Keratinocyte (primary cell): ENCODE measurements around the gene NPPC. TPM values are rescaled to one million over a fixed set of nuclear protein-coding genes. Genes with fewer than 3 reads are reported as not detected.

Experiments
- DNase-seq: peaks from one replicate; pipeline ENCODE4 v3.0.0-alpha.2; 2011; ENCODE audit warnings: low read depth, missing footprints, low spot score
- FAIRE-seq: peaks from 2 replicates; lab custom pipeline; 2011; peaks lifted over from hg19 to GRCh38; lab: Jason Lieb, UNC
- H2AFZ ChIP-seq: 2 replicates; pipeline ENCODE4 v1.6.0; 2012; ENCODE audit warnings: low read length, control low read depth, inconsistent platforms; ENCODE audit not compliant: control insufficient read depth
- H3K27ac ChIP-seq: 2 replicates; pipeline ENCODE4 v1.5.1; 2011; ENCODE audit warnings: low read length; ENCODE audit not compliant: control insufficient read depth, insufficient read depth
- H3K27me3 ChIP-seq: 3 replicates; pipeline ENCODE4 v1.6.0; 2011; ENCODE audit warnings: low read length; ENCODE audit not compliant: control insufficient read depth, insufficient read depth; ENCODE audit errors: extremely low read depth
- H3K36me3 ChIP-seq, 2 experiments: 2 replicates in 1 of 2; 3 replicates in 1 of 2; pipeline ENCODE4 v1.5.1; 2011; ENCODE audit warnings: low read length in 2 of 2, mild to moderate bottlenecking in 1 of 2; ENCODE audit not compliant: control insufficient read depth in 2 of 2, insufficient read depth in 2 of 2; ENCODE audit errors: extremely low read depth in 1 of 2
- H3K4me1 ChIP-seq: 3 replicates; pipeline ENCODE4 v1.5.1; 2011; ENCODE audit warnings: low read length; ENCODE audit not compliant: control insufficient read depth, insufficient read depth; ENCODE audit errors: extremely low read depth
- H3K4me2 ChIP-seq: 3 replicates; pipeline ENCODE4 v1.6.0; 2011; ENCODE audit warnings: low read depth, low read length; ENCODE audit not compliant: control insufficient read depth, insufficient read depth; ENCODE audit errors: extremely low read depth
- H3K4me3 ChIP-seq, 3 experiments: fragments of 200-600 bp in 1 of 3; sonication (generic) in 1 of 3; 2 replicates in 2 of 3; 3 replicates in 1 of 3; pipeline ENCODE4 v1.5.1; 2011 to 2016; ENCODE audit warnings: low read length in 3 of 3, mild to moderate bottlenecking in 3 of 3, control low read depth in 2 of 3, inconsistent platforms in 1 of 3, low read depth in 1 of 3, mixed read lengths in 1 of 3, mixed run types in 1 of 3, moderate library complexity in 1 of 3; ENCODE audit not compliant: control insufficient read depth in 2 of 3, insufficient read depth in 2 of 3; ENCODE audit errors: extremely low read depth in 1 of 3
- H3K79me2 ChIP-seq: 2 replicates; pipeline ENCODE4 v1.6.0; 2012; ENCODE audit warnings: low read length; ENCODE audit not compliant: control insufficient read depth, insufficient read depth
- H3K9ac ChIP-seq: 3 replicates; pipeline ENCODE4 v1.6.0; 2011; ENCODE audit warnings: low read length; ENCODE audit not compliant: control insufficient read depth, insufficient read depth; ENCODE audit errors: extremely low read depth
- H3K9me1 ChIP-seq: 3 replicates; pipeline ENCODE4 v1.6.0; 2011; ENCODE audit warnings: low read length; ENCODE audit not compliant: control insufficient read depth, insufficient read depth; ENCODE audit errors: extremely low read depth
- H3K9me3 ChIP-seq: 2 replicates; pipeline ENCODE4 v1.5.1; 2012; ENCODE audit warnings: low read depth, low read length; ENCODE audit not compliant: control insufficient read depth
- H4K20me1 ChIP-seq: 3 replicates; pipeline ENCODE4 v1.6.0; 2011; ENCODE audit warnings: low read length; ENCODE audit not compliant: control insufficient read depth, insufficient read depth; ENCODE audit errors: extremely low read depth
- EZH2 ChIP-seq: IDR thresholded peaks from one replicate; pipeline ENCODE4 v1.6.1; 2012; ENCODE audit warnings: inconsistent platforms, mild to moderate bottlenecking, low read length, moderate library complexity
- dilution Hi-C: fragments of 300-500 bp; cut with MboI; formaldehyde crosslinking; loops from one replicate; pipeline ENCODE4 v1.7.0; 2020; ENCODE audit warnings: low sequenced_read_pairs; ENCODE audit not compliant: extremely low pct_ligation_motif_present
- polyA plus RNA-seq, 5 experiments: library from polyadenylated mRNA; depleted of rRNA in 3 of 5; stranded (reverse) in 3 of 5; stranded (forward) in 1 of 5; unstranded in 1 of 5; fragments of >200 nt; gene quantifications; 1 replicate in 1 of 5; 2 replicates in 3 of 5; 3 replicates in 1 of 5; pipeline versions ENCODE4 v1.2.1 to v1.2.3, GENCODE V29; 2011 to 2012; ENCODE audit warnings: missing spikeins in 2 of 5, low read depth in 1 of 5, low replicate concordance in 1 of 5
- TF ChIP-seq, protein P1 (sequence below), 3 experiments: IDR thresholded peaks in 1 of 3; conservative IDR thresholded peaks in 1 of 3; optimal IDR thresholded peaks in 1 of 3; 2 replicates in 2 of 3; 3 replicates in 1 of 3; pipeline versions ENCODE3 to v1.5.1; 2011; ENCODE audit warnings: low read length in 3 of 3, mild to moderate bottlenecking in 3 of 3, moderate library complexity in 2 of 3, control low read depth in 1 of 3, inconsistent platforms in 1 of 3; ENCODE audit not compliant: insufficient read depth in 2 of 3; ENCODE audit errors: extremely low read depth in 1 of 3

NPPC gene
- polyA plus RNA-seq, 1 donor (not counting 4 experiments of a cell fraction or from before 2014, with no cell fraction given): not detected

DNA sequence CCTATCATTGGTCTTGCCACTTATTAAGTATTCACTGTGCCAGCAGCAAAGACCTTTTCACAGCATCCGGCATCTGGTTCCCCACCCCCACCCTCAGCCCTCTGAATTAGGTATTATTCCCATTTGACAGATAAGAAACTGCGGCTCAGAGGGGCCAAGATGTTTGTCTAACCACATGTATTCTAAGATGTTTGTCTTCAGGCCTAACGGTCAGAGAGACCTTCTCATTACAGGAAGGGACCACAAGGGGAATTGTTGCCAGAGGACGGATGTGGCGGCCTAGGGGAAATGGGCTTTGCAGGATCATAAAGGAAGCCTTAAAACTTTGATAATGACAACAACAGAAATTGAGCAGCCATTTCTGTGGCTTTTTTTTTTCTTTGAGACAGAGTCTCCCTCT is 16.6 kb downstream of the NPPC start:
- peaks cover 3% of the 10 kb centered on the region for H3K4me1 ChIP-seq
- H3K36me3 ChIP-seq: no peaks in the 10 kb centered on the region
- no peaks in the 10 kb centered on the region for H3K79me2 ChIP-seq
- H3K9ac ChIP-seq: no peak overlapping the region
- TF ChIP-seq, protein P1, sequence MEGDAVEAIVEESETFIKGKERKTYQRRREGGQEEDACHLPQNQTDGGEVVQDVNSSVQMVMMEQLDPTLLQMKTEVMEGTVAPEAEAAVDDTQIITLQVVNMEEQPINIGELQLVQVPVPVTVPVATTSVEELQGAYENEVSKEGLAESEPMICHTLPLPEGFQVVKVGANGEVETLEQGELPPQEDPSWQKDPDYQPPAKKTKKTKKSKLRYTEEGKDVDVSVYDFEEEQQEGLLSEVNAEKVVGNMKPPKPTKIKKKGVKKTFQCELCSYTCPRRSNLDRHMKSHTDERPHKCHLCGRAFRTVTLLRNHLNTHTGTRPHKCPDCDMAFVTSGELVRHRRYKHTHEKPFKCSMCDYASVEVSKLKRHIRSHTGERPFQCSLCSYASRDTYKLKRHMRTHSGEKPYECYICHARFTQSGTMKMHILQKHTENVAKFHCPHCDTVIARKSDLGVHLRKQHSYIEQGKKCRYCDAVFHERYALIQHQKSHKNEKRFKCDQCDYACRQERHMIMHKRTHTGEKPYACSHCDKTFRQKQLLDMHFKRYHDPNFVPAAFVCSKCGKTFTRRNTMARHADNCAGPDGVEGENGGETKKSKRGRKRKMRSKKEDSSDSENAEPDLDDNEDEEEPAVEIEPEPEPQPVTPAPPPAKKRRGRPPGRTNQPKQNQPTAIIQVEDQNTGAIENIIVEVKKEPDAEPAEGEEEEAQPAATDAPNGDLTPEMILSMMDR (optimal IDR thresholded peaks at IDR 0.05 in 1 of 3, IDR thresholded peaks at IDR 0.05 in 1 of 3, conservative IDR thresholded peaks at IDR 0.05 in 1 of 3; ENCODE audit: extremely low read depth in 1 of 3, insufficient read depth in 2 of 3, low read length in 3 of 3): no peak
- no peak for FAIRE-seq
- no peak for DNase-seq
- H3K4me3 ChIP-seq: no peak overlapping the region
- no peak overlapping the region for H3K27ac ChIP-seq
- no peaks in the 10 kb centered on the region for H3K9me3 ChIP-seq
- dilution Hi-C loops: no loop called here
- H2AFZ ChIP-seq: no peak overlapping the region
- H3K27me3 ChIP-seq: no peaks in the 10 kb centered on the region
- no peak overlapping the region for H3K4me2 ChIP-seq
- H3K9me1 ChIP-seq: no peaks in the 10 kb centered on the region
- no peaks in the 10 kb centered on the region for H4K20me1 ChIP-seq

DNA sequence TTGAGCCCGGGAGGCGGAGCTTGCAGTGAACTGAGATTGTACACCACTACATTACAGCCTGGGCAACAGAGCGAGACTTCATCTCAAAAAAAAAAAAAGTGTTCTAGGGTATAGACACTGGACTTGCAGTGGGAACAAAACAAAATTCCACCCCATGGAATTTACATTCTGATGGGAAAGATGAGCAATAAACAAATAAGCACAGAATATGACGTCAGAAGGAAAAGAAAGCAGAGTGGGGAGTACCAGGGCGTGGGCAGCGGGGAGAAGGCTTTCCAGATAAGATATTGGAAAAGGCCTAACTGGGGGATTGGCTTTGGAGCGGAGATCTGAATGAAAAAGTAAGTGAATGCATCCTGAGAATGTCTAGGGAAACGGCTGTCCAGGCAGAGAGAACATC is 17.6 kb downstream of the NPPC start:
- no peak overlapping the region for H3K27ac ChIP-seq

More for the DNA sequence above, 17.6 kb downstream of the NPPC start:
- Histone ChIP-seq H2AFZ (no peak overlapping the region), H3K4me2 (no peak overlapping the region), H3K27me3 (no peaks in the 10 kb centered on the region), H3K9ac (no peak overlapping the region), H3K4me3 (no peak overlapping the region), H3K9me1 (no peaks in the 10 kb centered on the region), H4K20me1 (no peaks in the 10 kb centered on the region), H3K36me3 (no peaks in the 10 kb centered on the region), H3K9me3 (no peaks in the 10 kb centered on the region), H3K79me2 (no peaks in the 10 kb centered on the region), H3K4me1 (peaks cover 3% of the 10 kb centered on the region)
- DNase-seq: no peak
- no peak for FAIRE-seq
- dilution Hi-C loops: no loop called here
- no peak for TF ChIP-seq EZH2
- TF ChIP-seq, protein P1 (optimal IDR thresholded peaks at IDR 0.05 in 1 of 3, IDR thresholded peaks at IDR 0.05 in 1 of 3, conservative IDR thresholded peaks at IDR 0.05 in 1 of 3; ENCODE audit: extremely low read depth in 1 of 3, insufficient read depth in 2 of 3, low read length in 3 of 3): no peak
